Hepatocyte (in vitro differentiated cells): Measurements from ENCODE around the gene GPRIN1.

Experiments
- CTCF ChIP-seq: fragments of 200-600 bp; sonication (generic); IDR thresholded peaks from 2 replicates; pipeline ENCODE4 v1.5.1; 2016; ENCODE audit warnings: antibody characterized with exemption, mild to moderate bottlenecking; ENCODE audit not compliant: poor library complexity
- EZH2 ChIP-seq: fragments of 200-600 bp; sonication (generic); IDR thresholded peaks from 2 replicates; pipeline ENCODE4 v1.6.1; 2016; ENCODE audit warnings: antibody characterized with exemption, mild to moderate bottlenecking, borderline replicate concordance

GRCh38 chr5:176574297-176574591 is 35.7 kb downstream of the GPRIN1 start:
- no peak for TF ChIP-seq EZH2
- TF ChIP-seq CTCF, result no peak
